ENCODE data around the gene SDK1.

- TF ChIP-seq EZH2 (IDR thresholded peaks at IDR 0.05; ENCODE audit: borderline replicate concordance, low read depth, low read length, severe bottlenecking): no peak
- no peak for TF ChIP-seq CTCF (IDR thresholded peaks at IDR 0.05; ENCODE audit: borderline replicate concordance, extremely low read depth, low read length, poor library complexity, severe bottlenecking)
Measured at GRCh38 chr7:4065190-4065589, 764.1 kb downstream of the SDK1 start.
